ENCODE data around the gene TSPAN16.

DNA sequence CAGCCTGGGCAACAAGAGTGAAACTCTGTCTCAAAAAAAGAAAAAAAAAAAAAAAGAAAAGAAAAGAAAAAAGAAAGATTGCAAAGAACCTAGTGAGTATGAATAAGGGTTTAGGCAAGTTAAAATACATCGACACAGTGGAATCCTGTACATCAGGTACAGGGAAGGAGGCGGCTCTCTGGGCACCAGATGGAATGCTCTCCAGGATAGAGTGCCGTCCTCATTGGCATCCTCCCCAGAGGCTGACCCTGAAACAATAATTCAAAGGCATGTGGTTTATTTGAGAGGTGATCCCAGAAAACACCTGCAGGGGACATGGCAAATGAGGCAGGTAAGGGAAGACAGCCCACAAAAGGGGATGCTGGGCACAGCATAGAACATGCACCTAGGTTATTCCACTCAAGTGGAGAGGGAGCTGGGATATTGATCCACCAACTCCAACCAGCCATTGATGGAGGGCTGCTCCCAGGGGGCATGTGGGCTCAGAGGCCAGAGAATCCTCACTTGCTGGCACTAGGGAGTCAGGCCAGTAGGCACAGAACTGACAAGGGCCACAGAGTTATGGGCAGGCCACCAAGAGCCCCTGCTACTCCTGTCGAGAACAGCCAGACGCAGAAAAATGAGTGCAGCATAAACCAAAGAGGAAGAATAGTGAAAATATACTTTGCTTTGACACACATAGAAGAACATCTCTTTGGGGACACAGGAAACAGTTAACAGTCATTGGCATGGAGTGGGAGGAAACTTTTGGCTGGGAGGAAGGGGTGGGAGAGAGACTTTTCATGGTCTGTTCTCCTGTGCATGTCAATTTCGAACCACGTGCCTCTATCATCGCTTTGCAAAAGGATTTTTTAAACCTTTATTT is 4.2 kb downstream of the TSPAN16 start:
- TF ChIP-seq, protein P1, sequence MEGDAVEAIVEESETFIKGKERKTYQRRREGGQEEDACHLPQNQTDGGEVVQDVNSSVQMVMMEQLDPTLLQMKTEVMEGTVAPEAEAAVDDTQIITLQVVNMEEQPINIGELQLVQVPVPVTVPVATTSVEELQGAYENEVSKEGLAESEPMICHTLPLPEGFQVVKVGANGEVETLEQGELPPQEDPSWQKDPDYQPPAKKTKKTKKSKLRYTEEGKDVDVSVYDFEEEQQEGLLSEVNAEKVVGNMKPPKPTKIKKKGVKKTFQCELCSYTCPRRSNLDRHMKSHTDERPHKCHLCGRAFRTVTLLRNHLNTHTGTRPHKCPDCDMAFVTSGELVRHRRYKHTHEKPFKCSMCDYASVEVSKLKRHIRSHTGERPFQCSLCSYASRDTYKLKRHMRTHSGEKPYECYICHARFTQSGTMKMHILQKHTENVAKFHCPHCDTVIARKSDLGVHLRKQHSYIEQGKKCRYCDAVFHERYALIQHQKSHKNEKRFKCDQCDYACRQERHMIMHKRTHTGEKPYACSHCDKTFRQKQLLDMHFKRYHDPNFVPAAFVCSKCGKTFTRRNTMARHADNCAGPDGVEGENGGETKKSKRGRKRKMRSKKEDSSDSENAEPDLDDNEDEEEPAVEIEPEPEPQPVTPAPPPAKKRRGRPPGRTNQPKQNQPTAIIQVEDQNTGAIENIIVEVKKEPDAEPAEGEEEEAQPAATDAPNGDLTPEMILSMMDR (IDR thresholded peaks at IDR 0.05; ENCODE audit: extremely low read depth in 1 of 2, insufficient read depth in 1 of 2, low read depth in 1 of 2, low read length in 2 of 2) = no peak
- TF ChIP-seq POLR2A (IDR thresholded peaks at IDR 0.05; ENCODE audit: low read depth, low read length) (no peak), EZH2 (IDR thresholded peaks at IDR 0.05; ENCODE audit: borderline replicate concordance, low read depth, low read length, severe bottlenecking) (no peak), JUN (IDR thresholded peaks at IDR 0.05; ENCODE audit: borderline replicate concordance, insufficient read depth, insufficient read length, low read depth) (no peak), POLR2AphosphoS5 (IDR thresholded peaks at IDR 0.05; ENCODE audit: insufficient read depth, low read depth, low read length) (no peak), MYC (IDR thresholded peaks at IDR 0.05; ENCODE audit: low read depth, low read length) (no peak), FOS (IDR thresholded peaks at IDR 0.05; ENCODE audit: borderline replicate concordance, insufficient read depth, low read length) (no peak)
- TF ChIP-seq, protein P2, sequence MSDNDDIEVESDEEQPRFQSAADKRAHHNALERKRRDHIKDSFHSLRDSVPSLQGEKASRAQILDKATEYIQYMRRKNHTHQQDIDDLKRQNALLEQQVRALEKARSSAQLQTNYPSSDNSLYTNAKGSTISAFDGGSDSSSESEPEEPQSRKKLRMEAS (IDR thresholded peaks at IDR 0.05; ENCODE audit: insufficient read depth, insufficient read length) = no peak
